ENCODE data around the gene CPNE1.
"Not testable (repeated sequence)": the region's sequence is repeated elsewhere in the genome, so short reads cannot be mapped to it uniquely, and the experiment has no call there.

The CPNE1 gene

DNA sequence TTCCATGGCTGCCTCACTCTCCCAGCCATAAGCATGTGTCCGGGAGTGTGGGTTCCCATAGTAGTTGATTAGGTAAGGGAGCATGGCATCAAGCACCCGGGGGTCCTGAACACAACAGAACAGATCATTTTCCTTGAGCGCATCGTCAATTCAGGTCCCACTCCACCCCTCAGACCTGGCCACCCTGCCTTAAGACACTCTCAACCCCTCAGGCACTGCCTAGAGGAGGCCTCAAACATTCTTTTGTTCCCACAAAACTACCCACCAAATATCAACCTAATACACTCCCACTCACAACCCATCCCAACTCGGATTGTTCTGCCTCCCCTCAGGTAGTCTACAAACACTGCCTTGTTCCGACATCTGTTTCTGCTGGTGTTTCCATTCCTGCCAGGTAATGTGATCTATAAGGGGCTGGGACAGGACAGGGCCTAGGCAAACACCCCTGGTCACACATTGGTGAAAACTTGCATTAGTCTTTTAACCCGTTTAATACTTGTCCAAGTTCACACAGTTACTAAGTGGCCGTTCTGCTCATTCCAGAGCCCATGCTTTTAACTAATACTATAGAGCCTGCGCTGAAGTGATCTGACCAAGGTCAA lies 33.1 kb upstream of the CPNE1 start:
- DNase-seq: no peak

DNA sequence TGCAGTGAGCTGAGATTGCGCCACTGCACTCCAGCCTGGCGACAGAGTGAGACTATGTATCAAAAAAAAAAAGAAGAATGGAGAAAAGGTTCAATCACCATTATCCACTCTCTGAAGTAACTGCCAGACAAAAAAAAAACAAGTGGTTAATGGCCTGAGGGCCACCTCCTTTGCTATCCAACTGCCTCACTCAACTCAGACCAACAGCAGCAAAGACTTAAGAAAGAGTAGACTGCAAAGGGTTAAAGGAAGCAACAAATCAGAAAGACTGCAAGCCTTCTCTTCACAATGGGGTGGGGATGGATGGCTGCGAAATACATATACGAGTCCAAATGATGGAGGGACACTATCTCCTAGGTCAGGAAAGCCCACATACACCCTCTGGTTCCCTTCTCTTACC lies 31.3 kb upstream of the CPNE1 start:
- no peak for DNase-seq

DNA sequence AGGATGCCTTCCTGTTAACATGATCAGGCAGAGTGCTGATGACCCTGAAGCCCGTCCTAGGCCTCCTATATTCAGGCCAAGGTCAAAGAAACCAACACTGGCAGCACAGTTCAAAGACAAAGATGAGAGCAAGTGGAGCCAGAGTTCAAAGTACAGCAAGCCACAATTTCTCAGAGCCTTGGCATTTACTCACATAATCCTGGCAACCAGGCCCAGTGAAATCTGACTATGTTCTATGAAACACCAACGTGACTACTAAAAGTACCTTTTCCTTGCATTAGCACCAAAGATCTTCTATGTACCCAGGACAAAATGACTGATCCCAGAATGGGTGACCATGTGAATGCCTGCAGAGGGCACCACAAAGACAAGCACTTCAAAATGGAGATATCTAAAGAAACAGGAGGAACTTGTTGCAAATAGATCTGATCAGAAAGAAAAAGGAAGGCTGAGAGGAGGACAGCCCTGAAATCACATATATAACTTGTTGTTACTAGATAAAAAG lies 30.6 kb upstream of the CPNE1 start:
- DNase-seq: no peak

DNA sequence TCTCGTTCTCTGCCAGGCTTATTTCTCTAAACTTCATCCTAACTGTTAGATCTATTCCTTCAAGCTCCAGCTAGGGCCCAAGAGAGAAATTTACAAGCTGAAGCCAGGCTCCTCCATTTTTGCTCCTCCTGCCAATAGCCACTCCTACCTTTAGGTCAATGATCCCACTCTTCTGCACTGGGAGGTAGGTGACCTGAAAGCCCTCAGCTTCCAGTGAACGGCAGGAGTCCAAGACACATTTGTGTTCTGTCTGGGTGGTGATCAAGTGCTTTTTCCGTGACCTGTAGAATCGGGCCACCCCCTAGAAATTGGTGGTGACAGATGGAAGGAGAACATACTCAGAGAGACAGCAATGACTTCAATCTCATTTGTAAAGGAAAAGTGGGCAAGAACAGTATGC lies 25.6 kb upstream of the CPNE1 start:
- DNase-seq: no peak

DNA sequence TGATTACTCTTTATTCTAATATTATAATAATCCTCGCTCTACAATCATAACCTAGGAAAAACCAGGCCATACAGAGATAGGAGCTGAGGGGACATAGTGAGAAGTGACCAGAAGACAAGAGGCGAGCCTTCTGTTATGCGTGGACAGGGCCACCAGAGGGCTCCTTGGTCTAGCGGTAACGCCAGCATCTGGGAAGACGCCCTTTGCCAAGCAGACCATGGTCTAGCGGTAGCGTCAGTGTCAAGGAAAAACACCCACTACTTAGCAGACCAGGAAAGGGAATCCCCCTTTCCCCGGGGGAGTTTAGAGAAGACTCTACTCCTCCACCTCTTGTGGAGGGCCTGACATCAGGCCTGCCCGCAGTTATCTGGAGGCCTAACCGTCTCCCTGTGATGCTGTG lies 22.2 kb upstream of the CPNE1 start:
- not testable (repeated sequence) for DNase-seq

DNA sequence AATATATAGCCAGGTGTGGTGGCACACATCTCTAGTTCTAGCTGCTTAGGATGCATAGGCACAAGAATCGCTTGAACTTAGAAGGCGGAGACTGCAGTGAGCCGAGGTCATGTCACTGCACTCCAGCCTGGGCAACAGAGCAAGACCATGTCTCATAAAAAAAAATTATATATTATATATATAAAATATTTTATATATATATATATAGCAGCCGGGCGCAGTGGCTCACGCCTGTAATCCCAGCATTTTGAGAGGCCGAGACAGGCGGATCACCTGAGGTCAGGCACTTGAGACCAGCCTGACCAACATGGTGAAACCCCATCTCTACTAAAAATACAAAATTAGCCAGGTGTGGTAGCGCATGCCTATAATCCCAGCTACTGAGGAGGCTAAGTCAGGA lies 20.7 kb upstream of the CPNE1 start:
- not testable (repeated sequence) for DNase-seq

DNA sequence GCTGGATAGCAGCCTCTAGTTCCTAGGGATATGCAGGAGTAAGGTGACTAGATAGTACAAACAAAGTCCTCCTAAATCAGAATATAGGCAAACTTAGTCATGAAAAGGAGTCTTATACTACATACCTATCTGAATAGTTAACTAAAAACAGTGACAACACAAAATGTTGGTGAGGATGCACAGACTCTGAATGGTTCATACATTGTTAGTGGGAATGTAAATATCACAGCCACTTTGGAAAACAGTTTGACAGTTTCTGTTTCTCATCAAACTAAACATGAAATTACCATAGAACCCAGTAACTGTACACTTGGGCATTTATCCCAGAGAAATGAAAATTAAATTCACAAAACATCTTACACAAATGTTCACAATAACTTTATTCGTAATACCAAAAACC lies 17.3 kb upstream of the CPNE1 start:
- DNase-seq: no peak

DNA sequence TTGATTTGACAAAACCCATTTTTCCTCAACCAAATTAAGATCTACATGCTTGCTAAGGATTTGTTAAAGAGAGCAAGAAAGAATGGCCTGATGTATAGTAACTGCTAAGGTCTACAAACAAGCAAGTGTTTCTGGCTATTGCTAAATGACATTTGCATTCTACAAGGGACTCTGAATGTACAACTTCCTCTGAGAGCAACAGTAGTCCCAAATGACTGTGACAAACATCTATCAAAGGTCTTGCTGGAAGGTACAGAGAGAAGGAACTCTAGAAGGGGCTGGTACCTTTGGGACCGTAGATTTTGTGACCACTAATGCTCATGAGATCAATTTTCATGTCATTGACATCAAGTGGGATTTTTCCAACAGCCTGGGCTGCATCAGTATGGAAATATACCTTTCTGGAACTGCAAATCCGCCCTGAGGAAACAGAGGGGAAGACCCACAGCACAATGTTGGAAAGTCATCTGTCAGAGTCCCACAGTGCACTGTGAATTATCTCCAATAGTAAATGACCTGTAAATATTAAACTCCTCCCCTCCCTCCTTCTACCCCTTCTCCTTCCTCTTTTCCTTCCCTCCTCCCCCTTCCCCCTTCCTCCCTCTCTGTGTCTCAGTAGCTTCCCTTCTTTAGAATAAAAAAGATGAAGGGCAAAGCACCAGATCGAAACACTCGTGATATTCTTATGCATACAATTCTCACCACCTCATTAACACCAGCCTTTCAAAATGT lies 15.9 kb upstream of the CPNE1 start:
- DNase-seq: no peak

DNA sequence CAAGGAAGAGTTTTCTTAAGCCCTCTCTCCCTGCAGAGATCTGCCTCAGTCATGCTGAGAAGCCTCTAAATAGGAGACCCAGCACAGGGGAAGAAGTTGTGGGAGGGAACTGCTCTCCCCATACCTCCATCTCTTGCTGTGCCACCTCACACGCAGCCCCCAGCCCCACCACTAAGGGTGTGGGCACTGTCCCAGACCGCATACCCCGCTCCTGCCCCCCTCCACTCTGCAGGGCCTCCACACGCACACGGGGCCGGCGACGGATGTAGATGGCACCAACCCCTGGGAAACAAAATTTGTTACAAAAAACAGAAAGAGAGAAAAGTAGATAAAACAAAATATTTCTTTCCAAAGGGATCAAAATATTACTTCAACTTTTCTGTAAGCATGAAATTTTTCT lies 10.2 kb upstream of the CPNE1 start:
- no peak for DNase-seq

DNA sequence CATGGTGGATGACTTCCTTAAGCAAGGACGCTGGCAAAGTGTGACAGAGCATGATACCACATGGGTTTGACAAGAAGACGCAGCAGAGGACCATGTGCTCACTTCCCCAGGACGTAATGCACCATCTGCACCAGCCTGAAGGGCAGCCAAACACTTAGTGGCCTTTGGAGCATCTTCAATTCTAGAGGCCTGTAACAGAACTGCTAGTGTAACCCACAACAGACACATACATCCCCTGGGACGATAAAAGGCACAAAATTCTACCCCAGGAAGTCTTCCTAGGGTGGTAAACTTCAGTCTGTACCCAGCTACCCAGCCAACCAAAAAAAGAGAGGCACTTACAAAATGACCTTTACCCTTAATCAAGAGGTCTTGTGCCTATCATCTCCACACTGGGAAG lies 9.2 kb upstream of the CPNE1 start:
- no peak for DNase-seq

DNA sequence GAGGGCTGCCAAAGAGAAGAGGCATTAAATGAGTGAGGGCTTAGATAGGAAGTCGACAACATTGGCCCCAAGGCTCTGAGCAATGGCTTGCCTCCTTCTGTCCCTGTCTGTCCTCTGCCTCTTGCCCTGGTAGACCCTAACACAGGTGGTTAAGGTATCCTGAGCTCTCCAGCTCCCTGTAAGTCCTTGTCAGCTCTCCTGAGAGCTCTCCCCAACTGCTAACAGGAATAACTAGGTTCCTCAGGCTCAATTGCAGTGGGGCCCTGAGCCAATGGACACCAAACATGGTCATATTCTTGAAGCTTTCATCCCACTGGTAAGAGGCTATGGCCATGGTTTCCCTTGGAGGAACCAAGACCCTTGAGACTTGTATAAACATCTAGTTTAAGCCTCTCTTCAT lies 5.0 kb upstream of the CPNE1 start:
- DNase-seq: no peak

DNA sequence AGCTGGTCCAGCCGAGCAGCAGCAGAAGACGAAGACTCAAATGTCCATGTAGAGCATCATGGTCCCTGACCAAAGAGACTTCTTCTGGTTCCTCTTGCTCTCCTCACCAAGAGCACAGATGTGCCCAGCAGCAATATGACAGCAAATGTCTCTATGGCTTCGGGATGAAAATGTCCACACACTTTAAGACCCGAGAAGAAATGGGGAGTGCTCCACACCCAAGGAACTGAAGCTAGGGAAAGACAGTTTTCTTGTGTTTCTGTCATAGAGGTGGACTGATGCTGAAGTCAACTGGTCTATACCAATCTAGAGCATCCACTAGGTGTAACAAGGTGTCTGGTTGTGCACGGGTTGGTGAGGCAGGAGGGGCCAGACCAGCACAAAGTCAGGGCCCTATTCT lies 4.5 kb upstream of the CPNE1 start:
- DNase-seq: no peak

DNA sequence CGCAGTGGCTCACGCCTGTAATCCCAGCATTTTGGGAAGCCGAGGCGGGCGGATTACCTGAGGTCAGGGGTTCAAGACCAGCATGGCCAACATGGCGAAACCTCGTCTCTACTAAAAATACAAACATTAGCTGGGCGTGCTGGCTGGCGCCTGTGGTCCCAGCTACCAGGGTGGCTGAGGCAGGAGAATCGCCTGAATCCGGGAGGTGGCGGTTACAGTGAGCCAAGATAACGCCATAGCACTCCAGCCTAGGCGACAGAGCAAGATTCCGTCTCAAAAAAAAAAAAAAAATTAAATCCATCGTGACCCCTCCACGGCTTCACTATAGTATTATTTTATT lies 1.2 kb upstream of the CPNE1 start:
- no peak for DNase-seq

DNA sequence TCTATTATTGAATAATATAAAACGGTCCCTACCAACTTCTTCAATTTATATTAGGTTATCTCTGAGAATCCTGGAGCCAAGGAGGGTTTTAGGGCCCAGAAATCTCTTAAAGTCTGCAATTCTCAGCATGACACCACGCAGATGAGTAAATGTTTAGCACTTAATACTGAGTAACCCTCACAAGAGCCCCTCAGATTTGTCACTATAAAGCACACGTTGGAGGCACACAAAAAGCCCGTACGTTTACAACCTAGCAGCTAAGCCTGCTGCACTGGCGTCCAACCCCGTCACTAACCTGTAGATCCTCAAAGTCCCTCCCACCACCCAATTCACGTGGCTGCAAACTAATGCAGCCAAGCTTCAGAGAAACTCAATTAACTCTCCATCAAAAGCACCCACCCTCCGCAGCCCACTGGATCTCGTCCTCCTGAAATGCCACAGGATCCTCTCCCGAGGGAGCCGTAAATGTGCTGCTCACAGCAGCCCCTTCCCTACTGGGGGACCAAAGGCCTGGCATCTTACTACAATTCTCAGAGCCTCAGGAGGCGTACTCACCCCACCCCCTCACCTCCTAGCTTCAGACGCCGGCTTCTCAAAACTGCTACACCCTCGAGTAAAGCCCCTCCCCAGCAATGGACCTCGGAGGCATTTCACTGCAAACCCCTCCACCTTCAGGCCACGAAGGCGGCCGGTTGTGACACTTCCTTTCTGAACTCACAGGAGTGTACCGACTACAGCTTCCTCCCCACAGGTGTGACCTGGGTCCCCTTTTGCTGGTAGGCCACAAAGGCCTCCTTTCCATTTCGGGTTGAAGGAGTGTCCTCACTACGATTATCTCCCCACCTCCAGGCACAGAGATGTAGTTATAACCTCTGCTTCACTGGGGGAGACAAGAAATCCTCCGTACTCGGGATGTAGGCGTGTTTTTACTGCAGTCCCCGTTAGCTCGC lies 909 bp downstream of the CPNE1 start:
- peak; percentile 31 for DNase-seq

DNA sequence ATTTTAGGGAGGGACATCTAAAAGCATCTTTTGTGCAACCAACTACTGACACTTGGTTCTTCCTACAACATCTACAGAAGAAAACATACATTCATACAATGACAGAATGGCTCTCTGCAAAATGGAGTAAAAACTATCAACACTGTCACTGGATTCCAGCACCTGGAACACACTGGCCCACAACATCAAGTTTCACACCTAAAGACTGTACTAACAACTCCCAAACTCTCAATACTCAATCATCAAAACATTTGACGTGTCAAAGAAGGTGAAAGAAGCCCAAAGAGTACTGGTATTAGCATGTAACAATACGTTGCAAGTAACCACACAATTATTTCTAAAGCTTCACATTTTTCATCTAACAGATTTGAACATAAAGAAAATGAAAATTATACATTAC lies 2.1 kb downstream of the CPNE1 start:
- DNase-seq: no peak

DNA sequence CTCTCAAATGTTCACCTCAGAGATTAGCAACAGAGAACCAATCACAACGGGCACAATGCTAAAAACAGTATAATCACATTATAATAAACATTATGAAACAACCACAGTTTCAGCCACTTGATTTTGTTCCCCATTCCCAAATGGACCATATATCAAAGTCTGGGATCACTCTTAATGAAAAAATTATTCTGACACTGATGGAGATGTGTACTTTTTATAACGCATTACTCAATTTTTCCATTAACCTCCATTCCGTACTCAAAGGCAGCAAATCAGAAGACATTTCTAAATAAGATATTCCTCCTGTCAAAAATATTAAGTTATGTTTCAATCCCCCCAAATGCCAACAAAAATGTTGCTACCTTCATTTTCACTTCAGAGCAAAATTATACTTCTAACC lies 2.8 kb downstream of the CPNE1 start:
- DNase-seq: no peak

DNA sequence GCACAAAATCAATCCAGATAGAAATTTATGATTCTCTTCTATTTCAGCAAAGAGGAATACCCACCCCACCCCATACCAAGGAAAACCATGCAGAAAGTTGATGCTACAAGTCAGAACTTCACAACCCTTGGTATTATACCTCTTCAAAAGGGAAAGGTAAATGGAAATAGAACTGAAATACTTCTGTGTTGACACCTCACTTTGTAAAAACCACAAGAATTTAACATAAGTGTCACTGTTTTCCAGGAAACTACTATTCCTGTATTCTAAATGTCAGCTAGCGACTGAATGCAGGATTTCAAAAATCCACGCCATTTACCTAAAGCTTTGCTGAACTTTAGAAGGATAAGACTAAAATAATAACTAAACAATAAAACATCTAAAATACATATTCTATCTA lies 3.6 kb downstream of the CPNE1 start:
- DNase-seq: peak; percentile 27

DNA sequence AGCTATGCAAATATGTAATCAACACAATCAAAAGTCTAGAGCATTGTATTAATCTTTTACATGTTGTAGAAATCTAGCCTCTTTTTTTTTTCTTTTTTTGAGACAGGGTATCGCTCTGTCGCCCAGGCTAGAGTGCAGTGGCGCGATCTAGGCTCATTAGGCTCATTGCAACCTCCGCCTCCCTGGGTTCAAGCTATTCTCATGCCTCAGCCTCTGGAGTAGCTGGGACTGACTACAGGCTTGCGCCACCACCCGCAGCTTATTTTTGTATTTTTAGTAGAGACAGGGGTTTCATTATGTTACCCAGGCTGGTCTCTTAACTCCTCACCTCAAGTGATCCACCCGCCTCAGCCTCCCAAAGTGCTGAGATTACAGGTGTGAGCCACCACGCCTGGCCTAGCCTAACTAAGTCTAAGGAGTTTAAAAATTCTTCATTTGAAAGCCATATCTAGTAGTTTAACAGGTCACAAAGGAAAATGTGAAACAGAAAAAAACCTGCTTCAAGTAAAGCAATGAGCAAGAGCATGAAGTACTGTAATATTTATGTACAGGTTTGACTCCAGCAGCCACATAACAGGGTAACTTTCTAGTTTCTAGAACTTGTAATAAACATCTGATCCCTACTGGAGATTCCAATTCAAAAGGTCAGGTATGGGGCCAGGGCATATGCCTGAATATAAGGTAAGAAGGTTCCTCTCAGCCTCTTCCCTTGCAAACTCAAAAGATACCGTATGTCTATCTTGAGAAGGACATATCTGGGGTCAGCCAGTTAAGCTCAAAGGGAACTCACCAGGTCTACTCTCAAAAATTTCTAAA lies 4.4 kb downstream of the CPNE1 start:
- no peak for DNase-seq

DNA sequence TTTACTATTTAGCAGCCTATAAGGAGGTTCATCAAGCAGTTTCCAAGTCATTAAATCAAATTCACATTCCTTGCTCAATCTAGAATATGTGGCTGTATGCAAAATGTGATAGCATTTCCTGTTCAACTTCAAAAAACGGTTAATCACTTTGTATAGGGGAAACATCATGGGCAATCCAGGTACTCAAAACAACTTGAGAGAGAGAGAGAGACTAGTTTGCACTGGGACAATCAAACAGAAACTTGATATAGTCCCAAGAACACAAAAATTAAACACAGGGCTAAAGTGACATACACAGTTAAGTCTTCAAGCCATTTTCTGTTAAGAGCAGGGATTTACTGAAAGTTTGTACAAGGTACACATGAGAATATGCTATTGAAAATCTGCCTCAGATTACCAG lies 7.4 kb downstream of the CPNE1 start:
- no peak for DNase-seq

DNA sequence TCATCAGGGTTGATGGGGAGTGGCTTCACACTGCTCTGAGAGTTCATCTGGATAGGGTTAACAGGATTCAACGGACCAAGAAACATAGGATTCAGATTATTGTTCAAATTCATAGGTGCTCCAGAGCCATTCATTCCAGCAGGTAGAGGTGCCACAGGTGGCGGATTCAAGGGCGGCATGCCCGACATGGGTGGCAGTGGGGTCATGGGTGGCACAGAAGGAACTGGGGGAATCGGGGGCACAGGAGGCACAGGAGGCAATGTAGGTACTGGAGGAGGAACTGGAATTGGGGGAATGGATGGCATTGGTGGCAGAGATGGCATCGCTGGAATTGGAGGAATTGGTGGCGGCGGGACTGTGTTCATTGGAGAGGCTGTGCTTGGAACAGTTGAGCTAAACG lies 10.3 kb downstream of the CPNE1 start:
- no peak for DNase-seq

DNA sequence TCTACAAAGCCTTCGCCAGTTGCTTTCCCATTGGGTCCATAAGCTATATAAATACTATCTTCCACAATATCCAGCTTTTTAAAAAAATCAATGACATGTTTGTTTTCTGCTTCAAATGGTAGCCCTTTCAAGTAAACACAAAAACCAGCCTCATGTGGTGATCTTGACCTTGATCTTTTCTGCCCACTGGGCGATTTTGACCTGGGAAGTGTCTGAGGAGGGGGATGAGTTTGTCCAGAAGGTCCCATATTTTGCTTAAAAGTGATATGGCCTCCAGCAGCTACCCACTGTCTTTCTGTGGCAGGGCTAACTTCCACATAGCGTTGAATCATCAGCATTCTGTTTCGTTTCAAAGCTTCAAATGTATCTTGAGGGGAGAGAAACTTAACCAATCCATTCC lies 10.8 kb downstream of the CPNE1 start:
- no peak for DNase-seq

DNA sequence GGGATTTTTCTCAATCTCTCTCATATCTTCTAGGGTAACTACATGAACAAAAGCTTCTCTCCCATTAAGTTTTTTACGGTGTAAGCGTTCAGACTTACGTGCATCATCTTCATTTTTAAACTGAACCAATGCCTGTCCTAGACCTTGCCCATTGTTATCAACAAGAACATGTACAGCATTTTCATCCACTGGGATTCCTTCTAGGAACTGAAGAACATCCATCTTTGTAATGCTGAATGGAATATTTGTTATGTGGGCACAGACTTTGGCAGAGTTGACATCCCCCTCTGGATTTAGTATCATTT lies 11.3 kb downstream of the CPNE1 start:
- no peak for DNase-seq
